ENCODE data around the gene CTBP1.
A peak's percentile ranks its signal among the peaks of the same experiment; 100 is the strongest.

Gene CTBP1

DNA sequence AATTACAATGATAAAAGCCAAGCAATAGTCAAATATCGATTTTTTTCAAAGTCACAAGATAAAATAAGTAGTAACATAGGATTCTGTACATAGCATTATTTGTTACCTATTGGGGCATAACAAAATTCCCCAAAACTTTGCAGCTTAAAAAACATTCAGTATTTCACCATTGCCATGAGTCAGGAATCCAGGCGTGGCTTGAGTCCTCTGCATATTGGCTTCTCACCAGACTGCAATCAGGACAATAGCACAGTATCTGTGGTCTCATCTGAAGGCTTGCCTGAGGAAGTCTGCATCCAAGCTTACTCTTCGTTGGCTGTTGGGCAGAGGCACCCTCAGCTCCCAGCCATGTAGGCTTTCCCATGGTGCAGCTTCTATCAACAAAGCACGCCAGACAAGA, 6.2 kb upstream of the CTBP1 start:
- no peak overlapping the region for H3K27ac ChIP-seq (ENCODE audit: low read depth, low read length)

DNA sequence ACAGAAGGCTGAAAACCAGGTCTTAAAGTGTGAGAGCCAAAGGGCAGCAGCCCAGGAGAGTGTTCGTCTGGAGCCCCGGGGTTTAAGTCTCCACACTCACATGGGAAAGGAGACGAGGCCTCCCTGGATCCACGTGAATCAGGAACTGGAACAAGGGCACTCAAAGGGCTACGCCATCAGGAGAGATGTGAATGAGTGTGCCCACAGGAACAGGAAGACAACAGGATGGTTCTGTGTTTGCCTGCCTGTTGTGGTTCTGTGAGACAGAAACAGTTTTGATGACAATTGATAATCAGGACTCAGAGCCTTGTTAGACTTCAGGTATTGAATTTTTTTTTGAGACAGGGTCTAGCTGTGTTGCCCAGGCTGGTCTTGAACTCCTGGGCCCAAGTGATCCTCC, 4.9 kb upstream of the CTBP1 start:
- no peaks in the 10 kb centered on the region for H3K27me3 ChIP-seq (ENCODE audit: control insufficient read depth, insufficient read depth, low read length)
- no peaks in the 10 kb centered on the region for H3K36me3 ChIP-seq (ENCODE audit: control insufficient read depth, insufficient read depth, low read length)
- no peak overlapping the region for H3K27ac ChIP-seq (ENCODE audit: low read depth, low read length)
- peaks cover 10% of the 10 kb centered on the region for H3K4me1 ChIP-seq (ENCODE audit: control insufficient read depth, insufficient read depth, low read length)
- H3K9ac ChIP-seq (ENCODE audit: low read length): no peak overlapping the region
- H3K4me3 ChIP-seq (ENCODE audit: low read length): no peak overlapping the region

More for the DNA sequence above, 6.2 kb upstream of the CTBP1 start:
- no peak overlapping the region for H3K4me3 ChIP-seq (ENCODE audit: low read length)
- H3K9ac ChIP-seq (ENCODE audit: low read length): no peak overlapping the region
- H3K4me1 ChIP-seq (ENCODE audit: control insufficient read depth, insufficient read depth, low read length): peaks cover 7% of the 10 kb centered on the region
- no peaks in the 10 kb centered on the region for H3K36me3 ChIP-seq (ENCODE audit: control insufficient read depth, insufficient read depth, low read length)
- no peaks in the 10 kb centered on the region for H3K27me3 ChIP-seq (ENCODE audit: control insufficient read depth, insufficient read depth, low read length)

GRCh38 chr4:1252928-1253492, 4.1 kb upstream of the CTBP1 start:
- no peak overlapping the region for H3K4me3 ChIP-seq (ENCODE audit: low read length)
- H3K27me3 ChIP-seq (ENCODE audit: control insufficient read depth, insufficient read depth, low read length): no peaks in the 10 kb centered on the region
- H3K36me3 ChIP-seq (ENCODE audit: control insufficient read depth, insufficient read depth, low read length): no peaks in the 10 kb centered on the region
- no peak overlapping the region for H3K9ac ChIP-seq (ENCODE audit: low read length)
- peaks cover 10% of the 10 kb centered on the region for H3K4me1 ChIP-seq (ENCODE audit: control insufficient read depth, insufficient read depth, low read length)
- no peak overlapping the region for H3K27ac ChIP-seq (ENCODE audit: low read depth, low read length)

DNA sequence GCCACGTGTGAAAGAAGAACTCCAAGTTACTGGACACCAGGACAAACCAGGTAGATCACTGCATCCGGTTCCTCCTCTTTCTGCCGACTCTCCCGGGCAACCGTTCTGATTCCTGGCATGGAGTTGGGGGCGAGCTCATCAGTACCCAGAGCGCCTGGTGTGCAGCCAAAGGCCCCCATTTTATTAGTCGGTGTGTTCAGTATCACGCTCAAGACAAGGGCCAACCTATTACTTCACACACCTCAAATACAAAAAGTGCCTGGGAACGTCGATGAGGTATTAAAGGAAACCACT, 2.8 kb upstream of the CTBP1 start:
- H3K9ac ChIP-seq (ENCODE audit: low read length): no peak overlapping the region
- H3K36me3 ChIP-seq (ENCODE audit: control insufficient read depth, insufficient read depth, low read length): no peaks in the 10 kb centered on the region
- H3K27me3 ChIP-seq (ENCODE audit: control insufficient read depth, insufficient read depth, low read length): no peaks in the 10 kb centered on the region
- H3K27ac ChIP-seq (ENCODE audit: low read depth, low read length): no peak overlapping the region
- peaks cover 18% of the 10 kb centered on the region for H3K4me1 ChIP-seq (ENCODE audit: control insufficient read depth, insufficient read depth, low read length)
- no peak overlapping the region for H3K4me3 ChIP-seq (ENCODE audit: low read length)

- Histone ChIP-seq H3K27ac (ENCODE audit: low read depth, low read length) (no peak overlapping the region), H3K9ac (ENCODE audit: low read length) (no peak overlapping the region), H3K4me1 (ENCODE audit: control insufficient read depth, insufficient read depth, low read length) (peaks cover 23% of the 10 kb centered on the region), H3K27me3 (ENCODE audit: control insufficient read depth, insufficient read depth, low read length) (no peaks in the 10 kb centered on the region), H3K4me3 (ENCODE audit: low read length) (no peak overlapping the region), H3K36me3 (ENCODE audit: control insufficient read depth, insufficient read depth, low read length) (no peaks in the 10 kb centered on the region)
Measured at GRCh38 chr4:1250921-1251772, 2.2 kb upstream of the CTBP1 start.

DNA sequence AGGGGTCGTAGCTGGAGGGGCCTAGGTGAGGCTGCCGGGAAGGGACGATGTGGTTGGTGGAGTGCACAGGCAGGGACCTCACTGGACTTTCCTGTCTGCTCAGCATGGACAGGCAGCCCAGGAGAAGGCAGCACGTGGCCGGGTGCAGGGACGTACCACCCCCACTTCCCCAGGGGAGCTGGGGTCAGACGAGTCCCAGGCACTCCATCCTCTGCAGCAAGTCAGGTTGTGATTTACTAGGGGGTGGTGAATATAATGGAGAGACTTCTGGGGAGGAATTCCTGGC, 1.5 kb upstream of the CTBP1 start:
- Histone ChIP-seq H3K36me3 (ENCODE audit: control insufficient read depth, insufficient read depth, low read length) (no peaks in the 10 kb centered on the region), H3K9ac (ENCODE audit: low read length) (no peak overlapping the region), H3K4me1 (ENCODE audit: control insufficient read depth, insufficient read depth, low read length) (peaks cover 30% of the 10 kb centered on the region), H3K4me3 (ENCODE audit: low read length) (peak overlapping the region; percentile 67), H3K27me3 (ENCODE audit: control insufficient read depth, insufficient read depth, low read length) (no peaks in the 10 kb centered on the region), H3K27ac (ENCODE audit: low read depth, low read length) (peak overlapping the region; percentile 82)

GRCh38 chr4:1249731-1250526, 999 bp upstream of the CTBP1 start:
- H3K4me1 ChIP-seq (ENCODE audit: control insufficient read depth, insufficient read depth, low read length): peaks cover 33% of the 10 kb centered on the region
- peak overlapping the region; percentile 57 for H3K9ac ChIP-seq (ENCODE audit: low read length)
- H3K27ac ChIP-seq (ENCODE audit: low read depth, low read length): peak overlapping the region; percentile 82
- no peaks in the 10 kb centered on the region for H3K27me3 ChIP-seq (ENCODE audit: control insufficient read depth, insufficient read depth, low read length)
- H3K36me3 ChIP-seq (ENCODE audit: control insufficient read depth, insufficient read depth, low read length): no peaks in the 10 kb centered on the region
- peak overlapping the region; percentile 67 for H3K4me3 ChIP-seq (ENCODE audit: low read length)

GRCh38 chr4:1249148-1249730, 309 bp upstream of the CTBP1 start:
- Histone ChIP-seq H3K27me3 (ENCODE audit: control insufficient read depth, insufficient read depth, low read length) (no peaks in the 10 kb centered on the region), H3K4me1 (ENCODE audit: control insufficient read depth, insufficient read depth, low read length) (peaks cover 38% of the 10 kb centered on the region), H3K36me3 (ENCODE audit: control insufficient read depth, insufficient read depth, low read length) (no peaks in the 10 kb centered on the region), H3K27ac (ENCODE audit: low read depth, low read length) (peak overlapping the region; percentile 82), H3K9ac (ENCODE audit: low read length) (peak overlapping the region; percentile 57), H3K4me3 (ENCODE audit: low read length) (peak overlapping the region; percentile 67)

- Histone ChIP-seq H3K4me3 (ENCODE audit: low read length) (peak overlapping the region; percentile 82), H3K9ac (ENCODE audit: low read length) (peak overlapping the region; percentile 74), H3K4me1 (ENCODE audit: control insufficient read depth, insufficient read depth, low read length) (peaks cover 43% of the 10 kb centered on the region), H3K36me3 (ENCODE audit: control insufficient read depth, insufficient read depth, low read length) (no peaks in the 10 kb centered on the region), H3K27ac (ENCODE audit: low read depth, low read length) (peak overlapping the region; percentile 95), H3K27me3 (ENCODE audit: control insufficient read depth, insufficient read depth, low read length) (no peaks in the 10 kb centered on the region)
Measured at GRCh38 chr4:1247864-1248244, 1.1 kb downstream of the CTBP1 start.

DNA sequence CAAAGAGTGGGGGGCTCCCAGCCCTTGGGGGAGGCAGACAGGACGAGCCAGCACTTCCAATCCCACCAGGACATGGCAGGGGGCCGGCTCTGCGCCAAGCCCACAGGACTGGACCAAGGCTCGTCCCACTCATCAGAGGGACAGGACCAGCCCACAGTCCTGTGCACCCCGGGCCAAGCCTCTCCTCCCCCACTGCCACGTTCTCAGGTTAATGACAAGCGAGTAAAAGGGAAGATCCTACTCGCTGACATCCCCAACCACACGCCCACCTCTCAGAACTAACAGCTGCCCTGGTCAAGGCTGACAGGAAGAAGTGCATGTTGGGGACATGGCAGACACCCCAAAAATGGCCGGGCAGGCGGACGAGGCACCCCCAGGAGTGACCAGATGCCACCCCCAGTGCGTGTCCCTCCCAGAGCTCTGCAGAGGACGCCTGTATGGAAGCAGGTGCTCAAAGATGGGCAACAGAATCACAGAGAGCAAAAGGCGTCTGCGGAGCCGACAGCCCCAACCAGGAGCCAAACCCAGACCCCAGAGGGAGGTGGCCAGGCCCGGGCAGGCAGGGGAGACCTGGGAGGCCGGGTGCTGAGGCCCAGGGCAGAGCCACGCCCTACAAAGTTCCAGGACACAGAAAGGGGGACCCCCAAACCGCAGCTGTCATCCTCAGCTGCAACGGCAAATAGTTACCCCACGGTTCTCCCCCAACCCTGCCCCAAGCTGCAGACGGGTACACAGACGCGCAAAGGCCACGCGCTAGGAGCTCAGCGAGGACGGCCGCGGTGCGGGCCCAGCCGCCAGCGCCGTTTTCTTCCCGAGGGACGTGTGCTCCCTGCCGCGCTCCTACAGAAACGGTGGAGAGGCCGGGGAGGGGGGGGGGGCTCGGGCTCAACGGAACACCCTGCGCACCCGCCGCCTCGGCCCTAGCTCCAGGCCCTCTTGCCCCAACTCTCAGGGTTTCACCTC, 1.7 kb downstream of the CTBP1 start:
- Histone ChIP-seq H3K36me3 (ENCODE audit: control insufficient read depth, insufficient read depth, low read length) (no peaks in the 10 kb centered on the region), H3K9ac (ENCODE audit: low read length) (peak overlapping the region; percentile 74), H3K27me3 (ENCODE audit: control insufficient read depth, insufficient read depth, low read length) (no peaks in the 10 kb centered on the region), H3K27ac (ENCODE audit: low read depth, low read length) (peak overlapping the region; percentile 95), H3K4me1 (ENCODE audit: control insufficient read depth, insufficient read depth, low read length) (peaks cover 43% of the 10 kb centered on the region), H3K4me3 (ENCODE audit: low read length) (peak overlapping the region; percentile 82)

- H3K27me3 ChIP-seq (ENCODE audit: control insufficient read depth, insufficient read depth, low read length): no peaks in the 10 kb centered on the region
Measured at GRCh38 chr4:1246111-1246881, 2.6 kb downstream of the CTBP1 start.

More at GRCh38 chr4:1246111-1246881, 2.6 kb downstream of the CTBP1 start:
- H3K9ac ChIP-seq (ENCODE audit: low read length): peak overlapping the region; percentile 5
- peak overlapping the region; percentile 95 for H3K27ac ChIP-seq (ENCODE audit: low read depth, low read length)
- peaks cover 43% of the 10 kb centered on the region for H3K4me1 ChIP-seq (ENCODE audit: control insufficient read depth, insufficient read depth, low read length)
- H3K4me3 ChIP-seq (ENCODE audit: low read length): peak overlapping the region; percentile 82
- no peaks in the 10 kb centered on the region for H3K36me3 ChIP-seq (ENCODE audit: control insufficient read depth, insufficient read depth, low read length)

All from rectal smooth muscle tissue (tissue), 1 donor.